ENCODE measurements around the gene DDX21.

Gene DDX21

GRCh38 chr10:69025370-69025896 lies 69.5 kb downstream of the DDX21 start:
- Histone ChIP-seq H3K27ac (ENCODE audit: low read depth, low read length) (no peak overlapping the region), H3K9me3 (ENCODE audit: insufficient read depth, low read length) (no peaks in the 10 kb centered on the region; the same call in 1 of the 2 replicates), H3K36me3 (ENCODE audit: low read length) (no peaks in the 10 kb centered on the region), H4K20me1 (ENCODE audit: low read depth, low read length) (no peaks in the 10 kb centered on the region), H3K4me3 (ENCODE audit: insufficient read depth, low read length, poor library complexity, severe bottlenecking) (no peak overlapping the region), H3K9ac (ENCODE audit: low read length) (no peak overlapping the region), H3K79me2 (ENCODE audit: insufficient read depth, low read length) (no peaks in the 10 kb centered on the region), H3K27me3 (ENCODE audit: low read length) (no peaks in the 10 kb centered on the region), H3K4me2 (ENCODE audit: low read depth, low read length, poor library complexity, severe bottlenecking) (no peak overlapping the region), H2AFZ (ENCODE audit: low read depth, low read length, severe bottlenecking) (no peak overlapping the region), H3K9me2 (replicated peaks; ENCODE audit: insufficient read depth, low read length) (no peaks in the 10 kb centered on the region), H3F3A (ENCODE audit: insufficient read depth) (no peaks in the 10 kb centered on the region)
- TF ChIP-seq CTCF (IDR thresholded peaks at IDR 0.05; ENCODE audit: insufficient read depth, low read length, poor library complexity, severe bottlenecking), result no peak
- TF ChIP-seq EZH2phosphoT487 (conservative IDR thresholded peaks at IDR 0.05; ENCODE audit: low read length), result no peak

GRCh38 chr10:69033256-69033655 lies 77.3 kb downstream of the DDX21 start:
- Histone ChIP-seq H4K20me1 (ENCODE audit: low read depth, low read length) (no peaks in the 10 kb centered on the region), H3K27ac (ENCODE audit: low read depth, low read length) (no peak overlapping the region), H3K27me3 (ENCODE audit: low read length) (no peaks in the 10 kb centered on the region), H2AFZ (ENCODE audit: low read depth, low read length, severe bottlenecking) (no peak overlapping the region), H3K9me2 (replicated peaks; ENCODE audit: insufficient read depth, low read length) (no peaks in the 10 kb centered on the region), H3K4me2 (ENCODE audit: low read depth, low read length, poor library complexity, severe bottlenecking) (no peak overlapping the region), H3K4me3 (ENCODE audit: insufficient read depth, low read length, poor library complexity, severe bottlenecking) (no peak overlapping the region), H3F3A (ENCODE audit: insufficient read depth) (no peaks in the 10 kb centered on the region), H3K9ac (ENCODE audit: low read length) (no peak overlapping the region), H3K9me3 (ENCODE audit: insufficient read depth, low read length) (no peaks in the 10 kb centered on the region; the same call in 1 of the 2 replicates), H3K79me2 (ENCODE audit: insufficient read depth, low read length) (no peaks in the 10 kb centered on the region), H3K36me3 (ENCODE audit: low read length) (no peaks in the 10 kb centered on the region)
- no peak for TF ChIP-seq EZH2phosphoT487 (conservative IDR thresholded peaks at IDR 0.05; ENCODE audit: low read length)
- TF ChIP-seq CTCF (IDR thresholded peaks at IDR 0.05; ENCODE audit: insufficient read depth, low read length, poor library complexity, severe bottlenecking), result no peak
